GM12872 (cell line): Measurements from ENCODE around the gene PELI2.

Experiments
- TF ChIP-seq, protein P1 (sequence below): IDR thresholded peaks from 3 replicates; pipeline ENCODE4 v1.5.1; 2011; ENCODE audit warnings: low read depth, mild to moderate bottlenecking, low read length, moderate library complexity; ENCODE audit not compliant: insufficient read depth

Gene PELI2

DNA sequence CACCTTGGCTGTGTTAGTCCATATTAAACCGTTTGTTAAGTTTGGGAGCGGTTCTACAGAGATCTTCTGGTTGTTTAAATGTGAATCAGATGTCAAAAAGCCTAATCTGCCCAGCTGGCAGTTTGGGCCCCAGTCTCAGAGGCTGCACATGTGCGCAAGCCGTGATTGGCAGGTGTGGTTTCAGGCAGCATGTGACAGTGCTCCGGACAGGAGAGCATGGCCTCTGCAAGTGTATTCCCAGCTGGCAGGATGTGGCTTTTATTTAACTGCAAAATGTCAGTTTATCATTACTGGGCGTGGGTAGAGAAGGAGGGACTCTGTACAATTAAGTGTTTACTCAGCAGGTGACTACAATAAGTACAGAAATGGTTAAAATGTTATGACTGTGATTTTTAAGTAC lies 77.5 kb downstream of the PELI2 start:
- TF ChIP-seq, protein P1, sequence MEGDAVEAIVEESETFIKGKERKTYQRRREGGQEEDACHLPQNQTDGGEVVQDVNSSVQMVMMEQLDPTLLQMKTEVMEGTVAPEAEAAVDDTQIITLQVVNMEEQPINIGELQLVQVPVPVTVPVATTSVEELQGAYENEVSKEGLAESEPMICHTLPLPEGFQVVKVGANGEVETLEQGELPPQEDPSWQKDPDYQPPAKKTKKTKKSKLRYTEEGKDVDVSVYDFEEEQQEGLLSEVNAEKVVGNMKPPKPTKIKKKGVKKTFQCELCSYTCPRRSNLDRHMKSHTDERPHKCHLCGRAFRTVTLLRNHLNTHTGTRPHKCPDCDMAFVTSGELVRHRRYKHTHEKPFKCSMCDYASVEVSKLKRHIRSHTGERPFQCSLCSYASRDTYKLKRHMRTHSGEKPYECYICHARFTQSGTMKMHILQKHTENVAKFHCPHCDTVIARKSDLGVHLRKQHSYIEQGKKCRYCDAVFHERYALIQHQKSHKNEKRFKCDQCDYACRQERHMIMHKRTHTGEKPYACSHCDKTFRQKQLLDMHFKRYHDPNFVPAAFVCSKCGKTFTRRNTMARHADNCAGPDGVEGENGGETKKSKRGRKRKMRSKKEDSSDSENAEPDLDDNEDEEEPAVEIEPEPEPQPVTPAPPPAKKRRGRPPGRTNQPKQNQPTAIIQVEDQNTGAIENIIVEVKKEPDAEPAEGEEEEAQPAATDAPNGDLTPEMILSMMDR: no peak

DNA sequence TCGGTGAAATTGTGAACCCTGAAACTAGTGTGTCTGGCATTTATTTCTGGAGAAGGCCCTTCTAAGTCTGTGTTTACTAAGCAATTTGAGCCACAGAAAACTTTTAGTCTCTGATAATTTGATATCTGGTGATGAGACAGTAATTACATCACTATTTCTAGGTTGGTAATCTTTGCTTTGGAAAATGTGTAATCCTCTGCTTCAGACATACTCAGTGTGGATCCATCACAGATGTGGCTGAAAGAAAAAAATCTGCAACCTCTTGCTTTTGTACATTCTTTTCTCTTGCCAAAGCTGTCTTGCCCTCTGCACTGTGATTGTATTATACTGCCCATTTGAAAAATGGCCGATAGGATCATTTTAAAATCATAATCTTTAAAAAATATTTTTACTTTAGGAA lies 78.1 kb downstream of the PELI2 start:
- TF ChIP-seq, protein P1: no peak

DNA sequence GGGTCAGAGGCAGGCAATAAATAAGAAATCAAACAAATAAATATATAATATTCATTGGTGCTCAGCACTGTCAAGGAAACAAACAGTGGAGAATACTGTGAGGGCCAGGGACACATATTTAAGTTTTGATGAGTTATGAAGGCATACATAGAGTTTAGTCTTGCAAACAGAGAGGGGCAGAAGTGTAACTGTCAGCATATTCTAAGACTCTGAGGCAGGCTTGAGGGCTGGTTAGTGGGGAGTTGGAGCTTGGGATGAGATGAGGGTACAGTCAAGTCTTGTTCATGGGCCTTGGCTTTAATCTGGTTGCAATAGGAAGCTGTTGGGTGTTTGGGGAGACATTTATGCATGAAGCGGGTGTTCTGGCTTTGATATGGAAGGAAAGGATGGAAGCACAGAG lies 78.9 kb downstream of the PELI2 start:
- TF ChIP-seq, protein P1: no peak

DNA sequence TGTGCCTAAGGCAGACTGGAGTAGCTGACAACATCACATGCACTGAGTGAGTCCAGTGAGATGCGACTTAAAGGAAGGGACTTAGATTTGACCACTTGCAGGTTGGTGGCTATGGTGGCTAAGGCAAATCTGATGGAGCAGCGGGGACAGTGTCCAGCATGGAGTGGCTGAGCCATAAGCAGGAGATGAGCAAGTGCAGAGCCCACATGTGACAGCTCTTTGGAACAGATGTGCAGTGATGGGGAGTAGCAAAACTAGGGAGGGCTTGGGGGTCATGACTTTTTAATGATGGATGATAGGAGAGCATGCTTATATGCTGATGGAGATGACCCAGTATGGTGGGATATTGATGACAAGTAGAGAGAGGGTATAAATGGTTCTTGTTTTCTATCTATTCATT lies 80.2 kb downstream of the PELI2 start:
- TF ChIP-seq, protein P1: no peak

DNA sequence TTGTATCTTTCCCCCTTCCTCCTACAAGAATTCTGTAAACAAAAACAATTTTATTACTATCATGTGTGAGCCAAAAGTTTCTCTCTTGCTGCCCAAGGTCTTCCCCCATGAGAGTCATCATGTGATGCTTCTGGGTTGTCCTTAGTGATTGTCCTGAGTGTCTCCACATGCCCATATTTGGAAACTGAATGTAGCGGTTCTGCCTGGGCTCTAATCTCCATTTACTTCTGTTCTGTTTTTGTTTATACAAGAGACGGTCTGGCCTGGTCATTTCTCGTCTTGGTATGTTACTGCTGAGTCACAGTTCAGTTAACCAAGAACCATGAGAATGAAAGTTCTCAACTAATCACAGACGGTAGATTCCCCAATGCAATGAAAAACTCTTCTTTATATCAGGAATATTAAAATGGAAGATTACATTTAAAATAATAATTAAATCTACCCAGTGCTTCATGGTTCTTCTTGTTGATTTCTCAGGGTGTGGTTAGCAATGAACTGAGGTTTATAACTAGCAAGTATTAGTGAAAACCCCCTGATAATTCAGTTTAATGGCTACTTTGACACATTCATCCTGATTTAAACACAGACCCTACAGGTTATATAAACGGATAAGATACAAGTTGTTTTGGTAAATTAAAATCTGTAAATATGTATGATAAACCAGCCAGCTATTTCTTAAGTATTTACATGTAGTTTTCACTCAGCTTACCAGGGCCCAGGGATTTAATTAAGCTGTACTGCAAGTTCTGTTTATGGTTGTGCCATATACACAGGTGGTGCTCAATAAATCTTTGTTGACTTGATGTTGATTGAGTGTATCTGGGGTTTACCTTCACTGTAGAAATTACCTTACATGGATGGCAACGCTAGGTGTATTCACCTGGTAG lies 81.1 kb downstream of the PELI2 start:
- TF ChIP-seq, protein P1: no peak

DNA sequence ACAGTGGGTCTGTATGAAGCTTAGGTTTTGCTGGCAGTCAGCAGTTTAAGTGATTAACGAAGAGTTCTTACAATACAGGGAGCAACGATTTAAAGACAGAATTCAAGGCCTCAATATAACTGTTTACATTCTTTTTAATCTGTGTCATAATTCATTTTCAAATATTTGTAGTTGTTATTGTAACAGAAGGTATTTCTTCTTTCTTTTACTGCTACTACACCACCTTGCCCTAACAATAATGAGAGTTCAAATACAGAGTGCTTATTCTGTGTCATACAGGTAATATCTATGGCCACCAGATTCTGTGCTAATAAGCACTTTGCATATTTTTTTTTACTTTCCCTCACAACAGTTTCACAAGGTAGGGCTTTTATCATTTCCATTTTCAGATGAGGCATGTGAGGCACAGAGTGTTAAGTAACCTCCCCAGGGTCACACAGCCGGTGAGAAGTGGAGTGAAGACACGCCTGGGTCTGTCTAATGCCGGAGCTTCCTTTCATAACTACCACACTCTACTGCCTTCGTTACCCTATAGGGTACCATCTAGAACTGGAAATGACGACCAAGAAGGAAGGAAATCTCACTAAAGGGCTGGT lies 81.9 kb downstream of the PELI2 start:
- TF ChIP-seq, protein P1: no peak

DNA sequence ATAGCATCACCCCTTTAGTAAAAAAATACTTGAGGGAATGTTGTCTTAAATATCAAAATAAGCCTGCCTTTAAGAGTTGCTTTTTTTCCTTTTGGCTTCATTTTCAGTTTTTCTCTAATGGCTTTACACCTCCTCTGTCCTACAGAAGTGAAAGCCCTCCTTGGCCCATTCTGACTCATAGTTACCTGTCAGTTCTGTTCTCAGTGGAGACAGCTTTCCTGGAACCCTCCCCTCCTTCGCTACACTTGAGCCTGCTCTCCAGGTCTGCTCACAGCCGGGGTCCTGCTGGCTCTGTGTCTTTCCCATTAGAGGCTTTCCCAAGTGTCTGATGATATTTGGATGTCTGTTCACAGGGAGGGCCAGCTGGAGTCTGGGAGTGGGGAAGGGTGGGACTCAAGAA lies 84.0 kb downstream of the PELI2 start:
- TF ChIP-seq, protein P1: no peak
